ENCODE measurements around the gene LMOD2.

DNA sequence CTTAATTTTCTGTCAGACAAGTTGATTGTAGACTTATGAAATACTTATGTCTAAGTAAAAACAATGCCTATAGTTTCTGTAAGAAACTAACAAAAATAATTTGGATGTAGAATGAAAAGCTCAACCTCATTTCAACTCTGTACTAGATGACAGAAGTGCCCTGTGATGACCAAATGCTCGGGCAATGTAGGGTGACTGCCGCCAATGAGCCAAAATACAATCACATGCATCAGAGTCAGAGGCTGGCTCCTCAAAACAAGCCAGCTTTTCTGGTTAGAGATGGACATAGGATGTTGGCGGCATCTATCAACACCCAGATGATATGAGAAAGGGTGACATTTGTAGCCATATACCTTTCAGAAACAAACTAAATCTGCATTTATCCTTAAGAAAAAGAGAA lies 23.9 kb downstream of the LMOD2 start:
- TF ChIP-seq, protein P1, sequence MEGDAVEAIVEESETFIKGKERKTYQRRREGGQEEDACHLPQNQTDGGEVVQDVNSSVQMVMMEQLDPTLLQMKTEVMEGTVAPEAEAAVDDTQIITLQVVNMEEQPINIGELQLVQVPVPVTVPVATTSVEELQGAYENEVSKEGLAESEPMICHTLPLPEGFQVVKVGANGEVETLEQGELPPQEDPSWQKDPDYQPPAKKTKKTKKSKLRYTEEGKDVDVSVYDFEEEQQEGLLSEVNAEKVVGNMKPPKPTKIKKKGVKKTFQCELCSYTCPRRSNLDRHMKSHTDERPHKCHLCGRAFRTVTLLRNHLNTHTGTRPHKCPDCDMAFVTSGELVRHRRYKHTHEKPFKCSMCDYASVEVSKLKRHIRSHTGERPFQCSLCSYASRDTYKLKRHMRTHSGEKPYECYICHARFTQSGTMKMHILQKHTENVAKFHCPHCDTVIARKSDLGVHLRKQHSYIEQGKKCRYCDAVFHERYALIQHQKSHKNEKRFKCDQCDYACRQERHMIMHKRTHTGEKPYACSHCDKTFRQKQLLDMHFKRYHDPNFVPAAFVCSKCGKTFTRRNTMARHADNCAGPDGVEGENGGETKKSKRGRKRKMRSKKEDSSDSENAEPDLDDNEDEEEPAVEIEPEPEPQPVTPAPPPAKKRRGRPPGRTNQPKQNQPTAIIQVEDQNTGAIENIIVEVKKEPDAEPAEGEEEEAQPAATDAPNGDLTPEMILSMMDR (IDR thresholded peaks at IDR 0.05 in 2 of 3, conservative IDR thresholded peaks at IDR 0.05 in 1 of 3; ENCODE audit: borderline replicate concordance in 1 of 3, insufficient read depth in 1 of 3, low read depth in 2 of 3, low read length in 2 of 3): no peak
- no peak for TF ChIP-seq POLR2A (IDR thresholded peaks at IDR 0.05; ENCODE audit: borderline replicate concordance, extremely low read depth, insufficient read depth, insufficient read length)
- TF ChIP-seq FOSL1 (IDR thresholded peaks at IDR 0.05; ENCODE audit: low read depth): no peak
- TF ChIP-seq EZH2 (IDR thresholded peaks at IDR 0.05): no peak
- no peak for TF ChIP-seq RAD21 (IDR thresholded peaks at IDR 0.05; ENCODE audit: low read depth)
- TF ChIP-seq ELF1 (IDR thresholded peaks at IDR 0.05; ENCODE audit: borderline replicate concordance, low read depth): no peak
- TF ChIP-seq SRF (IDR thresholded peaks at IDR 0.05; ENCODE audit: low read depth): no peak
- no peak for TF ChIP-seq YY1 (IDR thresholded peaks at IDR 0.05; ENCODE audit: extremely low read depth, insufficient replicate concordance, low read depth, low read length)
- TF ChIP-seq ZNF274 (IDR thresholded peaks at IDR 0.05; ENCODE audit: low read depth, low read length): no peak
- TF ChIP-seq POLR2AphosphoS5 (IDR thresholded peaks at IDR 0.05; ENCODE audit: low read depth, low read length): no peak
- TF ChIP-seq ATF3 (IDR thresholded peaks at IDR 0.05): no peak
- TF ChIP-seq, protein P2, sequence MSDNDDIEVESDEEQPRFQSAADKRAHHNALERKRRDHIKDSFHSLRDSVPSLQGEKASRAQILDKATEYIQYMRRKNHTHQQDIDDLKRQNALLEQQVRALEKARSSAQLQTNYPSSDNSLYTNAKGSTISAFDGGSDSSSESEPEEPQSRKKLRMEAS (IDR thresholded peaks at IDR 0.05): no peak

Data from HCT116 (cell line).